ENCODE measurements around the gene APRT.

DNA sequence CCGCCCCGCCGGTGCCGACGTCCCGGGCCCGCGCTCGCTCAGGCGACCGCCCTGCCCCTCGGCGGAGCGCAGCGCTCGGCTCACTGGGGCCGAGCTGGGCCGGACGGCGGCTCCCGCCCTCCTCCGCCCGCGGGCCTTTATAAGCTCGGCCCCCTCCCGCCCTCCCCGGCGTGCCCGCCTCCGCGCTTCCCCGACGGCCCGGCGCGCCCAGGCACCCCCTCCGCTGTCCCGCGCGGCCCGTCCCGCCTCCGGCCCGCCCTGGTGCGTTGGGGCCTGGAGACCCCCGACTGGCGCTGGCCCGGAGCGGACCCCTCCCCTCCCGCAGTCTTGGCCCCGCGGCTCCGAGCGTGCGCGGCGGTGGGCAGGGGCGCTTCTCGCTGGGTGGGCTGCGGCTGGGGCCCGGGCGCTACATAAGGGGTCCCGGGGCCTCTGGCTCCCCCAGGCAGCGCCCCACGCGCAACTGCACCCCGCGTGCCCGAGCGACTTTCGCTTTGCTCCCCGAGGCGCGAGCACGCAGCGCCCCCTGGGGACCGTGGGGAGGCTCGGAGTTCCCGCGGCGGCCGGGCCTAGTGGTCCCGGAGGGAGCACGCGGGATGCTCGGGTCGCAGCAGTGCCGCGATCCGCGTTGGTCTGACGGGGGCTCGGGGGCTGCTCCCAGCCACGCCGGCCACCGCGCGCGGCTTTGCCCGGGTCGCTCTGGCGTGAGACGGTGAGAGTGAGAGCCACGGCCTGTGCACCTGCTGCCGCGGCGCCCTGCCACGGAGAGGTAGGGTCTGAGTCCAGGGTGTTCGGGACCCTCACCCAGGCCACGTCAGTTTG lies 26.4 kb downstream of the APRT start, which contains the start of gene PIEZO1:
- TF ChIP-seq, protein P1, sequence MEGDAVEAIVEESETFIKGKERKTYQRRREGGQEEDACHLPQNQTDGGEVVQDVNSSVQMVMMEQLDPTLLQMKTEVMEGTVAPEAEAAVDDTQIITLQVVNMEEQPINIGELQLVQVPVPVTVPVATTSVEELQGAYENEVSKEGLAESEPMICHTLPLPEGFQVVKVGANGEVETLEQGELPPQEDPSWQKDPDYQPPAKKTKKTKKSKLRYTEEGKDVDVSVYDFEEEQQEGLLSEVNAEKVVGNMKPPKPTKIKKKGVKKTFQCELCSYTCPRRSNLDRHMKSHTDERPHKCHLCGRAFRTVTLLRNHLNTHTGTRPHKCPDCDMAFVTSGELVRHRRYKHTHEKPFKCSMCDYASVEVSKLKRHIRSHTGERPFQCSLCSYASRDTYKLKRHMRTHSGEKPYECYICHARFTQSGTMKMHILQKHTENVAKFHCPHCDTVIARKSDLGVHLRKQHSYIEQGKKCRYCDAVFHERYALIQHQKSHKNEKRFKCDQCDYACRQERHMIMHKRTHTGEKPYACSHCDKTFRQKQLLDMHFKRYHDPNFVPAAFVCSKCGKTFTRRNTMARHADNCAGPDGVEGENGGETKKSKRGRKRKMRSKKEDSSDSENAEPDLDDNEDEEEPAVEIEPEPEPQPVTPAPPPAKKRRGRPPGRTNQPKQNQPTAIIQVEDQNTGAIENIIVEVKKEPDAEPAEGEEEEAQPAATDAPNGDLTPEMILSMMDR (IDR thresholded peaks at IDR 0.05; ENCODE audit: low read length), result peak; percentile 80
- no peak for TF ChIP-seq EZH2 (IDR thresholded peaks at IDR 0.05; ENCODE audit: borderline replicate concordance, low read length)

All from OCI-LY1 (cell line).